Epithelial cell of prostate (primary cell): Measurements from ENCODE around the gene IL16.
"Not testable (repeated sequence)": the region's sequence is repeated elsewhere in the genome, so short reads cannot be mapped to it uniquely, and the experiment has no call there.

Source experiments
- DNase-seq: peaks from one replicate; pipeline ENCODE4 v3.0.0-alpha.2; 2011; ENCODE audit warnings: low read depth, low spot score
- H3K27ac ChIP-seq: fragments of 450-650 bp; 2 replicates; pipeline ENCODE4 v1.5.1; 2017; ENCODE audit warnings: mild to moderate bottlenecking

The IL16 gene

DNA sequence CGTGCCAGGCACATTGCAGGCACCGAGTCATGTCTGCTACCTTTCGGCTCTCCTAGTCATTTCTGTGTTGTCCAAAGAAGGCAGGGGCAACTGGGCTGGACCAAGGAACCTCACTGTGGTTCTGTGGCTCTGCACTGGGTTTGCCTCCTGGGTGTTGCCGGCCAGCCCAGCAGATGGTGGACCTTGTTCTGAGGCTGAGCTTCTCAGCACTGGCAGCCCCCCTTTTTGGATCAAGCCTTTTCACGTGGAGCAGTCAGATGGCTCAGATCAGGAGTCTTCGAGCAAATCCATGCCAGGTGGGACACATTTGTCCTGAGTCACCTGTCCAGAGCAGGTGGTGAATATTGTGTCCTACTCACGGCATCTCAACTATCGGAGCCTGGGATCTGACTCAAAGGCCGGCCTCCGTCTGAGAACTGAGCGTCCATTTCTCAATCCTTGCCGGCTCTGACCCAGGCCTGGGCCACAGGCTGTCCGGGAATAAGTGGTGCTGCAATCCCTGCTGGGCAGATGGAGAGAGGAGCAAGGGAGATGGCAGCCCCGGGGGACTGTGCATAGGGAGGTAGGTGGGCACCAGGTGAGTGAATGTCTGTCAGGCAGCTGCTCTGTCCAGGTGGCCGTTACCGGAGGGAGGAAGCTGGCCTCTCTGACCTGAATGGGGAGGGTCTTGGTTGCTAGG is at the start of gene IL16:
Gene IL16 (plus strand): TSS at position 304 of the 679 bp plus-strand sequence. CDS start 28,521 bp downstream, outside the sequence.
- no peak within 1 kb of the TSS for H3K27ac ChIP-seq
- DNase-seq = no peak

GRCh38 chr15:81151389-81151788 is 45.3 kb upstream of the IL16 start:
- DNase-seq = no peak
- no peak overlapping the region for H3K27ac ChIP-seq

DNA sequence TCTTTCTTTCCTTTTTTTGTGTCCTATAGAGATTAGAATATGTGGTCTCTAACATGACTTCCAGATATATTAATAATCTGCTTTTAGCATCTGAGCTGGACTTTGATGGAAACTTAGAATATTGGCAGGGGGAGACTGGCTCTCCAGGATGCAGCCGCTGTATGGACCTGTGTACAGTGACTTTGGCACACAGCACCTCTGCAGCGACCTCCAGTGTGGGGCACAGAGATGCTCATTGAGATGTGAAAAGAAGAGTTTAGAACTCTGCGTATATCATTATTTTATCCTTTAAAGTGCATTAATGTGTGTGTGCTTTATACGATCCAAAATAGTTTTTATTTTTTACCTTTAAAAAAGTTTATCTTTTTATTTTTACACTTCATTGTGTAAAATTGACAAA is 44.3 kb upstream of the IL16 start:
- no peak overlapping the region for H3K27ac ChIP-seq
- DNase-seq = no peak

DNA sequence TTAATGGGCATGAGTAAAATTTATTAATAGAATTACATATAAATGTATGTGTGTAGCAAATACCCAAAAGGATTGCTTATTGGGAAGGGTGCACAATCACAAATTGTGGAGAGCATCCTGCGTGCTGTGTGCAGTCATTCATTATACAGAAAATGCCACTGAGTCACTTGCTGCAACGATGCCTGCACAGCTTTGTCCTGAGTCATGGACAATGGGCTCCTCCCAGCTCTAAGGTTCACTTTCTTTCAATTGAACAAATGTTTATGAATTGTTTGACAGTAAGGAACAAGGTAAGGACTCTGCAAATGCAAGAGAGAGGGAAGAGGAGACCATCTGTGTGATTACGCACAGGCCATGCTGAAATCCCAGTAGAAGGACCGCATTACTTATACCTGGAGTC is 43.9 kb upstream of the IL16 start:
- DNase-seq = no peak
- H3K27ac ChIP-seq = no peak overlapping the region

DNA sequence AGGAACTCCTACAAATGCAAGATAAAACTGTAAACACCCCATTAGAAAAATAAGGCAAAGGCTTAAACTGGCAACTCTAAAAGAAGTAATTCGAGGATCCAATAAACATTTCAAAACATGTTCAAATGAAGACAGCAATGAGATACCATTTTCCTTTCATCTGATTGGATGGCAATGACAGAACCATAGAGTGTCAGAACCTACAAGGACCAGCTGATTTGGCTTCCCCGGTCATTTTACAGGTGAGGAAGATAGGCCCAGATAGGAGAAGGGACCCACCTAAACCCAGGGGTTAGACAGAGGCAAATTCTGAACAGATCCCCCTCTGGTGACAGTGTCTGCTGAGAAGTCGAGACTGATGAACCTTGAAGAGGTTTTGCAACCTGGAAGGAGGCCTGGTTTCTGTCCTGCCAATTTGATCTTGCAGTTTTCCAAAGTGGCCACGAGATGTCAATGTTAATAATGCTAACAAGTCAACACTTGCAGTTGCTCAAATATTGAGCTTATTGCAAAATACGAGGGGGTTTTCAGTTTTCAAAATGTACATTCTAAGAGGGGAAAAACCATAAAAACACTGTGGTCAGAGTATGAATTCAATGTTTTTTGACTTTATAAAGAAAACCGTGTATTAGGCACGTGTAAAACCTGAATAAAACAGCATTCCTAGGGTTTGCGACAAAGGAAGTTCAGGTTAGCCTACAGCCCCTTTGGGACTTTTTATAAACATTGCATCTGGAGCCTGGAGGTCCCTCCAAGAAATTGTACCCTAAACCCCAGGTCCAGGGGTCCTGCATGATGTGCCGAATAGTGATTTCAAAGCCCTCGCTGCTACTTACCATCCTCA is 41.1 kb upstream of the IL16 start:
- no peak overlapping the region for H3K27ac ChIP-seq
- DNase-seq = no peak

GRCh38 chr15:81156324-81156723 is 40.4 kb upstream of the IL16 start:
- no peak for DNase-seq
- peak overlapping the region; percentile 65 for H3K27ac ChIP-seq

DNA sequence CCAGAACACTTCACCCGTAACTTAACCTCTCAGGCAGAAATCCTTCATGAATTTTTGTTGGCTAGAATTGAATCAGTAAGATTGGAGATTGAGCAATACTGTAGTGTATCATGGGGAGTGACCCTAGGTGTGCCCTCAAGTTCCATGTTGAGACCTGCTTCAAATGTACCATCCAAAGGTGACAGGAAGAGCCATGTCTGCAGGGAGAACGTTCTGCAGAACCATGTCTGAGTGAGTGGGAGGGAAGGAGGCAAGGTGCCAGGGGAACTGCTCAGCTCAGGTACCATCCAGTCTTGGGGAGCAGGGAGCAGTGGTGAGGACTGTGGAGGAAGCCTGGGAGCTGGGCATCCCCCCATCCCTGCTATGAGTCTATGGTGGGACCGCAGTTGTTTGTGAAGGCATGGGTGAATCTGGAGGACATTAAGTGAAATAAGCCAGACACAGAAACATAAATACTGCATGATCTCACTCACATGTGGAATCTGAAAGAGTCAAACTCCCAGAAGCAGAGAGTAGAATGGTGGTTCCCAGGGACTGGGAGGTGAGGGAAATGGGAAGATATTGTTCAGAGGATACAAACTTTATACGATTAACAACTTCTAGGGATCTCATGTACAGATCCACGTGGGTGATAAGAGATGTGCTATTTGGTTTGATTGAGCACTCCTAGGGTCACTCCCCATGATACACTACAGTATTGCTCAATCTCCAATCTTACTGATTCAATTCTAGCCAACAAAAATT is 39.3 kb upstream of the IL16 start:
- DNase-seq = no peak
- H3K27ac ChIP-seq = peak overlapping the region; percentile 65

DNA sequence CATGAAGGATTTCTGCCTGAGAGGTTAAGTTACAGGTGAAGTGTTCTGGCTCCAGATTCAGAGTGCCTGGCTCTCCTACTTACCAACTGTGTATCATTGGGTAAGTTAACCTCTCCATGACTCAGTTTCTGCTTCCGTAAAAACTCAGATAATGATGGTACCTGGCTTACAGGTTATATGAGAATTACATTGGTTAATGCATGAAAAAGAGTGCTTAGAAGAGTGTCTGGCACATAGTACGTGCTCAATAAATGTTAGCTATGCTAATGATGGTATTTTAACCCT is 38.8 kb upstream of the IL16 start:
- peak overlapping the region; percentile 65 for H3K27ac ChIP-seq
- no peak for DNase-seq

- DNase-seq = not testable (repeated sequence)
- peak overlapping the region; percentile 65 for H3K27ac ChIP-seq
These were observed 38.1 kb upstream of the IL16 start for GRCh38 chr15:81158561-81158960.

- peak; percentile 27 for DNase-seq
- H3K27ac ChIP-seq = no peak overlapping the region
These were observed 36.1 kb upstream of the IL16 start for GRCh38 chr15:81160312-81161159.

DNA sequence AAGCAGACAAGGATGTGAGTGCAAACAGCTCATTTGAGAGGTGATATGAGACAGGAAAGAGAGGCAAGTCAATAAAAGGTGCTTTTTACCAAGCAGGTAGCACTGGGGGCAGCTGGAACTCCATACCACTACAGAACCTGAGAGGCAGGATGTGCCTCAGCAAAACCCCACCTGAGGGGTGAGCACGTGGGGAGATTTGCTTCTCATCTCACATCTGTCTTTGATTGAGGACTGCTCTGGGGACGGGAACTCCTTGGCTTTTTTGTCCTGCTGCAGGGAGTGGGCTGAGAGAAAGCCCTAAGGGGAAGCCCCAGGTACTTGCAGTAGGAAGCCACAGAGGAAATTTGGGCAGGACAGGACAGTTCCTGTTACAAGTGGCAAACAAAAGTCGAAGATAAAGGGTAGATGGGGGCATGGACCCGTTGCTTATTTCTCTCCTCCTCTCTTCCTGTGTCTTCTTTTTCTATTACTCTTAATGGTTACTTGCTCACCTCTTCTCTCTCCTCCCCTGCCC is 35.5 kb upstream of the IL16 start:
- DNase-seq = no peak
- H3K27ac ChIP-seq = no peak overlapping the region

DNA sequence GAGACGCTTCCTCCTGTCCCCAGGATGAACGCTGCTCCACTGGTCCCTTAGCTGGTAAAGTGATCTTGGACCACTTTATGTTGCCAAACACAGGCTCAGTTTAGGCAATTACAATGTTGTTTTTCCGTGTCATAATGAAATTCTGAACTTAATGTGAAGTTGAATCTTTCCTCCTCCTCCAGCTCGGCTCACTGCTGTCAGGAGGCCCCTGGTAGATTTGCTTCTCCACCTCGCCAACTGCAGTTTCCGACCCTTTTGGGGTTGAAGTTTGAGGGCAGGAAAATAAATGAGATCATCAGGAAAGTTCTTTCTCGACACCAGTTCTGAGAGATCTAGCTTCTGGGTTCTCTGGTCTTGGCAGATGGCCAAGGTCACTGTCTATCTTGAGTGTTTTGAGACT is 34.8 kb upstream of the IL16 start:
- no peak overlapping the region for H3K27ac ChIP-seq
- DNase-seq = no peak

GRCh38 chr15:81163961-81164800 is 32.5 kb upstream of the IL16 start:
- no peak overlapping the region for H3K27ac ChIP-seq
- peak; percentile 14 for DNase-seq

DNA sequence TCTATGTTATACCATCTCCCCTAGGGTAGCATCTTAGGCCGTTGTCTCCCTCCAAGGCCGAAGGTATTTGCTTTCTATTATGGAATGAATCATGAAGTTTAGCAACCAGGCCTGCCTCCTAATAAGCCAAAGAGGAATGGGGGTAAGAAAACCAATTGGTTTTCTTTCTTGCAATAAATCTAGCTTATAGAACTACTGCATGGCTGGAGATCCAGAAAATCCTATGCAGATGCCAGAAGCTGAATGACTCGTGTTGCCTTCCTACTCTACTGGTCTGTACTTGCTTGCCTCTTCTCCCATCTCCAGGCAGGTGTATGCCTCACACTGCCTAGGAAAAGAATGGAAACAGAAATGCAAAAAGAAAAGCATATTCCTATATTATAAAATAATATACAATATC is 31.1 kb upstream of the IL16 start:
- no peak overlapping the region for H3K27ac ChIP-seq
- DNase-seq = no peak

DNA sequence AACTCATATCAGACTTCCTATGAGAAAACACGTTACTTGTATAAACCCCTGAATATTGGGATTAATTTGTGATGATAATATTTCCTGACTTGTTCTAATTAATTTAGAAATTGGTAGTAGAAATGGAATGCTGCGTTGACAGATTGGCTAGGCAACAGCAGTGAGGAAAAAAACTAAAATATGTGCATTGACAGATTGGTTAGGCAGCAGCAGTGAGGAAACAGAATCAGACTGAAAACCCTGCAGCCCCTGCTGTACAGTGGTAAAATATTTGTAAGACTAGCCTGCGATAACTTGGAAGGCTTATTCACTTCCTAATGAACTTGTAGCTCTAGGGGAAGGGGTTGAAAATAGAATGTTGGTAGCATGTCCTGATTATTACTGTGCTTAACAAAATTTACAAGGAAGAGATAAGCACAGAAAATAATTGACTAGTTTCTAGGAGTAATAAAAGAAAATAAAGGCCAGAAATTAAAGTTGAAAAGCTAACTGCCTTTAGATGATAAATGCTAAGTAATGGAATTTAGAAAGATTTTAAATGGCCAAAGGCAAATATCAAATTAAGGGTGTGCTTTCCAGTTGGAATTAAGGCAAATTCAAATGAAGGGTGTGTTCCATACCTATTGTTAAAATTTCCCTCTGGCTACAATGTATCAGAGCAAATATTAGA is 29.9 kb upstream of the IL16 start:
- H3K27ac ChIP-seq = no peak overlapping the region
- no peak for DNase-seq

GRCh38 chr15:81168131-81168526 is 28.6 kb upstream of the IL16 start:
- no peak for DNase-seq
- H3K27ac ChIP-seq = no peak overlapping the region

GRCh38 chr15:81168644-81169043 is 28.0 kb upstream of the IL16 start:
- no peak overlapping the region for H3K27ac ChIP-seq
- DNase-seq = no peak

GRCh38 chr15:81170511-81170910 is 26.2 kb upstream of the IL16 start:
- H3K27ac ChIP-seq = no peak overlapping the region
- no peak for DNase-seq

- H3K27ac ChIP-seq = no peak overlapping the region
- no peak for DNase-seq
These were observed 25.4 kb upstream of the IL16 start for GRCh38 chr15:81171286-81171685.
